Left forelimb (tissue), 1 donor: Measurements from ENCODE around the gene AHRR.

Source experiments
- DNase-seq: peaks from one replicate; pipeline ENCODE4 v3.0.0-alpha.2; 2018; ENCODE audit warnings: low spot score

Gene AHRR

DNA sequence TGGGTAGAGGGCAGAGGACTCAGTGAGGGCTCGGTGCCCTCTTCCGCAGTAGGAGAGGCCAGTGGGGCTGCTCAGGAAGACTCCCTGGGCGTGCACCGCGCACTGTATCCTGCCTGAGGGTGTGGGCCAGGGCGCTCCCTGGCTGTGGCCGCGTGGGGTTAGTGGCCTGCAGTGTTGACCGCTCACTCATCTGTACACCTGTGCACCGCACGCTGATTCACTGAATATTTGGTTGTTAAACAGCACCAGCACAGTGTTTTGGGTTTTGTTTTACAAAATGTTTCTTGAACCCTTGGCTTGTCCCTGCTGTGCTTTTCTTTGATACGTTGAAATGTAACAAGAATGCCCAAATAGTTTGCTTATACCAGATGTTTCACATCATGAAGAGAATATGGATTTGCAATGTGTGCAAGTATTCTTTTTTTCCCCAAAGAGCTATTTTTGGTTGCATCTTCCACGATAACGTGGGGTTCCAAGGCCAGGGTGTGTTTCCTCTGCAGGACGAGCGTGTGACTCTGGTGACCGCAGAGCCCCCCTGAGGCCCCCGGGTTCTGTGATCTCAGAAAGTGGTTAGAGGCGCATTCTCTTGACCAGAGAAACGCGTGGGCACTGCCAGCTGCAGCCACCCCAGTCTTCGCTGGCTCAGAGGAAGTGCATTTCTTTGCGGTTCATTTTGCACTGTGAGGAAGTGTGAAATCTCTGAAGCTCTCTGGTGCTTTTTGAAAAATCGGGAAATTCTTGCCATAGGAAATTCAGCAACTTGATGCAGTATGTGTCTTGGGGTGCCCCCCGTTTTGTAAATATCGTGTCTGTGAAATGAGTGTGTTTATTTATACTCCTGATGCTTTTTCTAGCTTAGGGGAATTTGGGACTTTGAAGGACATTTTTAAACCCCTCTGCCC is 46.9 kb downstream of the AHRR start:
- peak; percentile 46 for DNase-seq

DNA sequence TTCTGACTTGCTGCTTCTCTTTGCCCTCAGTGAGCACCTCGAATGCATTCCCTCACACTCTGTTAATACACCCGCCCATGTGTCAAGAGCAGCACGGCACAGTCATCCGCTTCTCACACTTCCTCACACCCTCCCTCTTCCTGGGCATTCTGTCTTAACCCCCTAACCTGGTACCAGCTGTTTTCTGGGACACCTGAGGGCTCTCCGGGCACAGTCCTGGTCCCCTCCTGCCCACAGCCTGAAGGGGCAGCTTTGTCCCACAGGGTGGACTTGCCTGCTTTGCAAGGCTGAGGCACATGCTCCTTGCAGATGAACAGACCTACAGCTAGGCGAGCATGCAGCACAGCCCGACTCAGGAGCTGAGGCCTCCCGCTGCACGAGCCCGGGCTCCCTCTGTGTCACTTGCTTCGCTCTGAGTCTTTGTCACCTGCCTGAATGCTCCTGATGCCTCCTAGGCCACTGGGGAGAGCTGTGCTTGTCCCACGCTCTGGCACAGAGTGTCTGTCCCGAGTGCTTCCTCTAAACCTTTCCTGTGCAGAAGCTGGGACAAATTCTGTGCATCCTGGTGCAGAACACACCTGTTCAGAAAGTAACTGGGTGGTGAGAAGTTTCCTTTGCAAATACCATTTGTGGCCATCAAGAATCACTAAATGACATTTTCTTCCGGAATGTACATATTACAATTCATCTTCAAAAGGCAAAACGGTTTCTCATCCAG is 47.8 kb downstream of the AHRR start:
- DNase-seq: peak; percentile 58

DNA sequence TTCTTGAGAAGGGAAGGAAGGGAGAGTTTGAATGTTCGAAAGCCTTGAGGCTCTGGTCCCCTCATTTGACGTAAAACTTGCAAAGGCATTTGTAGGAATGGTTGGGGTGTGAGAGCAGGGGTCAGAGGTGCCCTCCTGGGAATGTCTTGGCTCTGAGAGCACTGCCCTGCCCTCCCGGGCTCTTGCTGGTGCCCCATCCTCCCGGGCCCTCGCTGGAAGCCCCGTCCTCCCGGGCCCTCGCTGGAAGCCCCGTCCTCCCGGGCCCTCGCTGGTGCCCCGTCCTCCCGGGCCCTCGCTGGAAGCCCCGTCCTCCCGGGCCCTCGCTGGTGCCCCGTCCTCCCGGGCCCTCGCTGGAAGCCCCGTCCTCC is 48.3 kb downstream of the AHRR start:
- DNase-seq: peak; percentile 26

DNA sequence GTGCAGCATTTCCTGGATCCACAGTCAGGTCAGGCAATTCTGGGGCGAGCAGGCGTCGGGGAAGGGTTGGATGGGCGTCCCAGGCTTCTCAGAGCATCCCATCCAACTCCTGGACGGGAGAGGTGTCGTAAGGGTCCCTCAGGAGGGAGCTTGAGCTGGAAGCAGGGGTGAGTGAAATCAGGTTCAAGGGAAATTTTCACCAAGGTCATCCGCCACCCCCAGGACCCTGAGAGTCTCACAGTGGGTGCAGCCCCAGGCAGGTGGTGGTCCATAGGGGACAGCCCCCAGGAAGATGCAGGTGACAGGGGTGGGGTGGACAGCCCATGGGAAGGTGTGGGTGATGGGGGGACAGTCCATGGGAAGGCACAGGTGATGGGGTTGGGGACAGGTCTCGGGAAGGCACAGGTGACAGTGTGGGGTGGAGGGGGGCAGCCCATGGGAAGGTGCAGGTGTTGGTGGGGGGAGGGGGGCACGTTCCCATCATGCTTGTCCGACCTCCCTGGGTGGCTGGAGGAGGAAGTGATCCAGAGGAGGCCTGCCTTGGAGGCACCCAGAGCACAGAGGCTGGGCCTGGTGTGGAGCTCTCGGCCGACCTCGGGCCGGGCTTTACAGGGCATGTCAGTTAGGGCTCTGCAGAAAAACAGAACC is 48.9 kb downstream of the AHRR start:
- peak; percentile 60 for DNase-seq

DNA sequence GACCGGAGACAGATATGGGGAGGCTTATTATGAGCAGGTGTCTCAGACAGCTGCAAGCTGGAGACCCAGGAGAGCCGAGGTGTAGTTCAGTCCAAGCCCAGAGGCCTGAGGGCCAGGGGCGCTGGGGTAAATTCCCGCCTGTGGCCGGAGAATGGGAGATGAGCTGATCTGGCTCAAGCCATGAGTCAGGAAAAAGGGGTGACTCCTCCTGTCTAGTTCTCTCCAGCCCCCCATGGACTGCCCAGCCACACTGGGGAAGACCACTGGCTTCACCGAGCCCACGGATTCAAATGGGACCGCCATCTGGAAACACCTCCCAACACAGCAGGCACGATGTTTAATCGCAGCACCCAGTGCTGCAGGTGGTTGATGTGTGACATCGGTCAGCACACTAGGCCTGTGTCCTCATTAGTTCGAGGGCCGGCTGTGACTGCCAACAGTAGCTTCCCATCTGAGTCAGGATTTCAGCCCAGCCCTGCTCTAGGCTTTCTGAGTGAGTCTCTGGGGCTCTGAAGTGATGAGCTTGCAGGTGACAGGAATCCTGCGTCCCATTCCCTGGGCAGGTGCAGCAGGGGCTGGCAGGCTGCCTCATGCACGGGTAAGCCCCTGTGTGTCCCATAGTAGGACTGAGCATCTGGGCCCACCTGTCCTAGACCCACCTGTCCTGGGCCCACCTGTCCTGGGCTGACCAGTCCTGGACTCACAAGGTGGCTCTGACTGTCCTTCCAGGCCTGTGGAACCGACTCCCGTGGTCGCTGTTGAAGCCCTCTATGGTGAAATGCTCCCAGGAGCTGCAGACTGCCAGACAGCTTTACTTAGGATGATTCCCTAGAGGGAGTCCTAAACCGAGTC is 49.7 kb downstream of the AHRR start:
- DNase-seq: peak; percentile 57

DNA sequence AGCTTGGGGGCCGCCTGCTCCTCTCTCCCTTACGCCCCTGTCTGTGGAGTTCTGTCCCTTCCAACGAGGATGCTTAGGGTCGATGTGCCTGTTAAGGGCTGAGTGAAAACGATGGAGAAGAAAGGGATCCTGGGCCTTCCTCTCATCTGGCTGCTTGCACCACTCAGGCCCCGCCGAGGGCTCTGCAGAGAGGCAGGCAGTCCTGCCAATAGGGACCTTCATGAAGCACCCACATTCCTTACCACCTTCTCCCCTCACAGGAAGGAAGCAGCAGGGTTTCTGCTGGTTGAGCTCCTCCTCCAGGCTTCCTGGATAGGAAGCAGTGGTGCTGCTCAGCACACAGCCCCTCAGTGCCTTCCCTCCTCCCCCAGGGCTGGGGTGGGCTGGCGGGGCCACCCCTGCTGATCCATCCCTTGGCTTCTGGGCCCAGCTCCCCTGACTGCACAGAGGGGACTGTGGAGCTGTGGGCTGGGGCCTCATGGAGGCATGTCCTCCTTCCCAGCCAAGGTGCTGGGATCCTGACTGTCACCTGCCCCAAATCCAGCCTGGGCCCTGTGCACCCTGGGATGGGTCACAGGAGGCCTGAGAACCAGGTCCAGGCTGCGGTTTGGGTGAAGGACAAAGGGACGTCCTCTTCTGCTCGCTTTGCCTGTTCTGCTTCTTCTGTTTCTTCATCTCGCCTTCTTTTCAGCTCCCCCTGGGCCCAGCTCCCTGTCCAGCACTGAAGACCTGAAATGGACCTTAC is 50.5 kb downstream of the AHRR start:
- DNase-seq: peak; percentile 47

DNA sequence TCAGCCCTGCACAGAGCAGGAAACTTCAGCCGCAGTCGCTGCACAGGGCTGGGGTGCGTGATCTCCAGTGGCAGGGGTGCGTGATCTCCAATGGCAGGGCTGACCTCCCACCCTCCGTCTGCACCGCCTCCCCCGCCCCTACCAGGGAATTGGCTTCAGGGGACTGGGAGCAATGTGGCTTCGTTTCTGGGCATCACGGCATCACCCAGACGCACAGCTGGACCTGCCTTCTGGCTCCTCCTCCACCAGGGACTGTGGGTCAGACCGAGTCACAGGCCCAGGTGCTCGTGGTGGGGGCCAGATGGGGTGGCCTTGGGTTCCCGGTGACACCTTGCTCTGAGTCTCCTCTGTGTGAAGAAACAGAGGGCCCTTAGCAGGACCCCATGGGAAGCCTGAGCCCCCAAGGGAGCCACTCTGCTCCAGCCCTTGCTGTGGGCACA is 51.1 kb downstream of the AHRR start:
- DNase-seq: peak; percentile 61

DNA sequence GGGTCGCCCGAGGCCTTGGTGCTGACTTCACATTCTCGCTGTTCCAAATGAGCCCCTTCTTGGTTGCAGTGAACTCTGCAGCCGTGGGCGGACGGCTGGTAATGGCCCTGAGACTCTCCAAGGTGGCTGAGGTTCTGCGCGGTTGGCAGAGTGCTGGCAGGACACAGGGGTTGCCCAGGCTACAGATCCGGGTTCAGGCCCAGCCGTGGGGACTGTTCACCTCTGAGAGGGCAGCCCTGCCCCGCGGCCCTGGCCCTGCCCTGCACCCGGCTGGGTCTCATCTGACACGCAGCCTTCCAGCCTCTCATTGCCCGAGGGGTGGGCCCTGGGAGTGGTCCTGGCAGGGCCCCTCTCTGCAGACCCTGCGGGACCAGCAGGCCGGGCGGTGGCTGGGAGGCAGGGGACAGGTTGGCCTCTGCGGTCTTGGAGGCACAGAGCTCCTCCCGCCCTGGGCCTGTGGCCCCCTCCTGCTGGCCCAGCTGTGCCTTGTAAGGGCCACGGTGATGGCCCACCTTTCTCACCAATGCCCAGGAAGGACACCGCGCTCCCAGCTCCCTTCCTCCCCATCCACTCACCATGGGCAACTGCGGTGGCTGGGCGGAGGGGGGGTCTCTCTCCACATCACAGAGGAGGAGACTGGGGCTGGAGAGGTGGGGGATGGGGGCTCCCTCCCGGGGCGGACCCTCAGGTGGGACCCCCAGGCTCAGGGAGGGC is 51.6 kb downstream of the AHRR start:
- peak; percentile 62 for DNase-seq

DNA sequence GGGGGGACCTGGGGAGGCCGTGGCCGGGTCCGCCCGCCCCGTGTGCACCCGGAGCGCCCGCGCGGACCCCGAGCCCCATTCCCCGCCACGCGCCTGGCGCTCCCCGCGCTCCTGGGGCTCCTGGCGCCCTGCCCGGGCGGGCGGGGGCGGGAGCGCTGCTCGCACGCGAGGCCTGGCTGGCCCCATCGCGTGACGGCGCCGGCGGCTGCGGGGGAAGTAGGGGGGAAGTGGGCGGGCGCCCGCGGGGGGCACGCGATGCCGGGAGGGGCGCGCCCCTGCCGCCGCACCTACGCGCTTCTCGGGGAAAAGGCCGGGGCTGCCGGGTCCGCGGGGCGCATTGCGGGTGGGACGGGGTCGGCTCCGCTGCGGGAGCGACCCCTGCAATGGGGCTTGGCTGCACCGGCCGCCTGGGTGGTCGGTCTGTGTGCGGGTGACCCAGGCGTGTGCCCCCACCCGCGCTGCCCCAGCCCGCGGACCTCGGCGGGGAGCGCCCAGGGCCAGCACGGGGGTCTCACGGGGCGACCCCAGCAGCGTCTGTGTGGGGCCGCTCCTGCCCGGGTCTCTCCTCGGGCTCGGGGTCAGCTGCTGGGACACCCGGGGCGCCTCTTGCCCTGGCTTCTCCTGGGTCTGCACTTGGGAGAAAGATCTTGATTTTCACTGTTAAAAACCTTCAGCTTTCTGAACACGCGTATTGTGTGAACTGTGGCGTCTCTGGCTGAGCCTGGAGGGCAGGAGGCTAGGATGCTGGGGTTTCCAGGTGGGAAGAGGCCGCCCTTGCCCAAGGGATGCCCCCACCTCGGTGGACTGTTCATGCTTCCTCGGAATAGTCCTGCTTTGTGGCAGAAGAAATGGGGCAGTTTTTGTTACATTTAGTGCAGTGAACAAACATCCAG is 52.4 kb downstream of the AHRR start:
- DNase-seq: peak; percentile 70

DNA sequence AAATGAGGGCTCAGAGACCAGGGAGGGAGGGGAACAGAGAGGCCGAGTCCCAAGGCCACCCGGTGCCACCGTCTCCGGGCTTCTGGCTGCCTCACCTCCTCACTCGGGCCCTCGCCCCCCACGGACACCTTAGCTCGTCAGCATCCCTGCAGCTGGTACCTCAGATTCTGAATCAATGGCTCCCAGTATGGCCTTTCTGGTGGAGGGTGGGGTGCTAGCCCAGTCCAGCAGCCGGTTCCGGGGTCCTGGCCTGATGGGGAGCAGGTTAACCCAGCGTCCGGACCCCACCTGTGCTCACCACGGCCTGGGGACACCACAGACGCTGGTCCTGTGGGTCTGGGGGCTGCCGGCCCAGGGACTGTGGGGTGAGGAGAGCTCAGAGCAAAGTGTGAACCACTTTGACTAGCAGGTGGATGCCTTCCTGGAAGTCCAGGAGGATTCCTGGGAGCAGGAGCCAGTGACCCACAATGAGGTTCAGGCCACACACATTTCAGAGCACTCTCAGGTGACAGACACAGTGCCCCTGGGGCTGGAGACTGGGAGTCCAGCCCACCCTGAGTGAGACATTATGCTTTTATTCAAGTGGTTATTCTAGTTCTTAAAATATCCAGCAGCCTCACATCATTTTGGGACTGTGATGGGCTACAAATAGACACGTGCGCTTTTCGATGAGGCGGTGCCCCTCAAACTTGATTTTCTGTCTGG is 53.3 kb downstream of the AHRR start:
- peak; percentile 50 for DNase-seq

DNA sequence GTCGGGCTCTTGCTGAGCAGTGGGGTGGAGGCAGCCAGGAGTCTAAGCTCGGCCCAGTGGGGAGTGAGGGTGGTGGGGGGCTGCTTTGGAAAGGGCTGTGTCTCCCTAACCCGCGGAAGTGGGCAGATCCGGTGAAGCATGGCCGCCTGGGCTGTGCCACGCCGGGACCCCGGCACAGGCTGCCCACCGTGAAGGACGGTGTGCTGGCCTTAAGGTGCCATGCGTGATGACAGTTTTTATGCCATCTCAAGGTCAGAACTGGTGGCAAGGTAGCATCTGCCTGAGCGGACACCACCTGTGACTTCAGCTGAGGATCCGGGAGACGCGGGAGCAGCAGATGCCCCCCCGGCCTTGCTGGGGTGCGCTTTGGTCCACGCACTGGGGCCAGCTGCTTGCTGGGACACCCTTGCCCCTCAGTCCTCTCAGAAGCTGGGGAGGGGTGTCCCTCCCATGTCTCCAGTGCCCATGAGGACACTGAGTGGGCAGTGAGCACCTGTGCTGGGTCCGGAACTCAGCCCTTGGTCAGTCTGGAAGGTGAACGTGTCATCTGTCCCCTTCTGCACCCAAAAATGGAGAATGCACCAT is 53.9 kb downstream of the AHRR start:
- DNase-seq: peak; percentile 52

DNA sequence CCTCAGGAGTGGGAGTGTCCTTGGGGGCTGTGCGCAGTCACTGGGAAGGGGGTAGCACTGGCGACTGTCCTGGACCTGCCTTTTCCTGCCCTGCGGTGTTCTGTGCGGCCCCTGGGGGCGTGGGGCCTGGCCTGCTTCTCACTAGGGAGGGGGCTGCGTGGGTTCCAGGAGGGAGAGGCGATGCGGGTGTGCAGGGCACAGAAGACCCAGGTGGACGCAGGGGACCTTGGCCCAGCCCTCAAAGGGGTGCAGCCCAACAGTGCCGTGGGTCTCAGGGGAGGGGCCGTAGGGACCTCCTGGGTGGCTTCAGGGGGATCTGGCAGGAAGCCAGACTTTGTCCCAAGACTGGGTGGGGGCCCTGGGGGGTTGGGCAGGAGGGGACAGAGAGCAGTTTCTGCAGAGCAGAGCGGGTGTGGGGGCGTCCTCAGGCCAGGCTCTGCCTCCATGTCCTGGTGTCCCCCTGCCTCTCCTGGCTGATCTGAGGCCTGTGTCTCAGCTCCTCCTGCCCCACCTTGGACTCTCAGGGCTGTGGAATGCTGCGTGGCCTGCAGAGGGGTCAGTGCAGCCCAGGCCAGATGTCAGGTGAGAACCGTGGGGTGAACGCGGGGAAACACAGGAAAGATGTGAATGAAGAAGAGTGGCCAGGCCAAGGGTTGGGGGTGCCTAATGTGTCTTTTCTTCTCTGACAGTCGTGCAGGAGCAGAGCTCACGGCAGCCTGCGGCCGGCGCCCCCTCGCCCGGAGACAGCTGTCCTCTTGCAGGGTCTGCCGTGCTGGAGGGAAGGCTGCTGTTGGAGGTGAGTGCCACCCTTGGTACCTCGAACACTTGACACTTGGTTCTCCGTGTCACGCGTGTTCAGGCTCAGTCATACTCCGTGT is 54.6 kb downstream of the AHRR start:
- peak; percentile 57 for DNase-seq

DNA sequence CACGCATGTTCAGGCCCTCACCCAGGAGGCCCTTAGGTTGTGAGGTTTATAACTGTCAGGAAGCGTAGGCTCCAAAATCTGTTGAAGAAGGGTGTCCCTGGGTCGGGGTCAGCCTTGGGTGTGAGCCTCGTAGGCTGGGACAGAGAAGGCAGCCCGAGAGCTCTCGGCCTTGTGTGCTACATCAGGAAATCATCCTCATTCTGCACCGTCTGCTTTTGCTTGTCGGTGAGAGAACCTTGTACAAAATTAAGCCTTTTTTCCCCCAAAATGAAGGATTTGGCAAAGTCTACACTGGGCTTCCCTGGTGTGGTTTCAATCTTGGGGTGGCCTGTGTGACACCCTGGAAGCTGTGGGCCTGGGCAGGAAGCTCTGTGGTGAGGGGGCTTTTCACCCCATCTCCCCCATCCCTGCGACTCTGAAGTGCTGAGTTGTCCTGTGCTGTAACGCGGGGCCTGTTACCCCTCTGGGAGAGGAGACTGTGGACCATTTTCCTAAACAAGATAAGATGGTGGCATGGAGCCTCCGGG is 55.3 kb downstream of the AHRR start:
- DNase-seq: peak; percentile 53

DNA sequence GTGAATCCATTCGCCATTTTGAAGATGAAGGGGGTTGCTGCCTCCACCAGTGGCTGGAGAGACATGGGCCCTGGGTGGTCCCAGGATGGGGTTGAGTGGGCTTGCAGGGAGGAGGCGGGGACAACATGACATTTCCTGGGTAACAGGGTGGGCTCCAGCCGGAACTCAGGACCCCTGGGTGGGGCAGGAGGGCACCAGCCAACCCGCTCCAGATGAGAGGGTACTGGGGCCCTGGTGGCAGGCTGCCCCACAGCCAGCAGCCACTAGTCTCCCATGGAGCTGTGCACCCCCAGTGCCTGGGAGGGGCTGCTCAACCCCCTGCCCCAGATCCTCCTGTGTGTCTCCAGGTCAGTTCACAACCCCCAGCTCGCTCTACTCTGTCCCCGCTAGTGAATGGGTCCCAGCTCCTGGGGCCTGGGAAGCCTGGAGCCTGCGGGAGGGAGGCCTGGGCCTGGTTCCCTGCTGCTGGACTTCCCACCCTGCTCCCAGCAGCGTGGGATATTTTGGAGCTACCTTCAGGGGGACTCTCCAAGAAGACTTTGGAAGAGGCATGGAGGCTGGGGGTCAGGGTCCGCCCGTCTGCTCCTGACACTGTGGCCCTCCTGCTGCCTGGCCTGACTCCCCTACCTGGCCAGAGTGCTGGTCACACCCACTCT is 55.9 kb downstream of the AHRR start:
- peak; percentile 36 for DNase-seq

DNA sequence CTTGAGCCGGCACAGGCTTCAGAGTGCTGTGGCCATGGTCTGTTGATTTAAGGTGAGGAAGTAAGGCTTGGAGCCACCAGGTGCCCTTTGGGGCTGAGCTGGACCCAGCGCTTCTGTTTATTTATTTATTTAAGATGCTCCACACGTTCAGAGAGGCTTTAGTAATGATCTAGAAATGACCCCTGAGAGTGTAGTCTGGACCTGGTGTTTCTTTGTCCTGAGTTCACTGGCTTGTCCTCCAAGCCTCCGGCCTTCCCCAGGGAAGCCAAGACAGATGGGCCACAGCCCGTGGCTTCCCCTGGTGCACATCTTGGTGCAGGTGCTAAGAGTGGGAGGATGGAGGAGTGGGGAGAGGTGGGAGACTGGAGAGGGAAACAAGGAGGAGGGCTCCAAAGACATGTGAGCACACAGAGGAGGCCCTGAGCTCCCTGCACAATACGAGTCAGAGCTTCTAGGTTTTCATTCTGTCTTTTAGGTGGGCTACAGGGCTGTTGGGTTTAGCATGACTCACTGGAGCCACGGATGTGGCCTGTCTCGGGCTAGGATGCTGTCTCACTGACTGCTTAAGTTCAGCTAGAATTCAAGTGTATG is 56.9 kb downstream of the AHRR start:
- peak; percentile 28 for DNase-seq
